GM18520 (cell line): ENCODE results near the gene TULP4.
"Not testable (repeated sequence)": the region's sequence is repeated elsewhere in the genome, so short reads cannot be mapped to it uniquely, and the experiment has no call there.

Experiments
- ATAC-seq: cut with Tn5 transposase; IDR thresholded peaks from one replicate; pipeline ENCODE4 v1.9.1; 2021; ENCODE audit not compliant: unreplicated experiment

TULP4 gene

GRCh38 chr6:158519761-158520160 is 207.5 kb downstream of the TULP4 start:
- ATAC-seq = no peak

- ATAC-seq = not testable (repeated sequence)
These were observed 208.7 kb downstream of the TULP4 start for GRCh38 chr6:158520975-158521374.

GRCh38 chr6:158521759-158522158 is 209.5 kb downstream of the TULP4 start:
- no peak for ATAC-seq

GRCh38 chr6:158522616-158523015 is 210.4 kb downstream of the TULP4 start:
- ATAC-seq = no peak

- ATAC-seq = no peak
These were observed 212.0 kb downstream of the TULP4 start for GRCh38 chr6:158524311-158524710.

GRCh38 chr6:158527858-158528257 is 215.6 kb downstream of the TULP4 start:
- not testable (repeated sequence) for ATAC-seq

GRCh38 chr6:158528826-158529225 is 216.6 kb downstream of the TULP4 start:
- ATAC-seq = no peak

GRCh38 chr6:158529629-158530028 is 217.4 kb downstream of the TULP4 start:
- no peak for ATAC-seq

- no peak for ATAC-seq
These were observed 219.3 kb downstream of the TULP4 start for GRCh38 chr6:158531566-158531965.

- no peak for ATAC-seq
These were observed 219.7 kb downstream of the TULP4 start for GRCh38 chr6:158531970-158532369.

GRCh38 chr6:158536084-158536890 is 224.0 kb downstream of the TULP4 start:
- no peak for ATAC-seq

GRCh38 chr6:158536891-158537798 is 224.9 kb downstream of the TULP4 start:
- ATAC-seq = no peak

- ATAC-seq = no peak
These were observed 226.5 kb downstream of the TULP4 start for GRCh38 chr6:158538741-158539140.

GRCh38 chr6:158539413-158539812 is 227.1 kb downstream of the TULP4 start:
- ATAC-seq = no peak

GRCh38 chr6:158539881-158540280 is 227.6 kb downstream of the TULP4 start:
- no peak for ATAC-seq

GRCh38 chr6:158543606-158544185 is 231.4 kb downstream of the TULP4 start:
- ATAC-seq = no peak

GRCh38 chr6:158544428-158544827 is 232.2 kb downstream of the TULP4 start:
- no peak for ATAC-seq

GRCh38 chr6:158545043-158545966 is 233.0 kb downstream of the TULP4 start:
- ATAC-seq = no peak

- no peak for ATAC-seq
These were observed 236.3 kb downstream of the TULP4 start for GRCh38 chr6:158548418-158549161.
